ENCODE measurements around the gene KIF18B.

Gene KIF18B

GRCh38 chr17:44918006-44918405 is 29.6 kb downstream of the KIF18B start:
- no peak for DNase-seq (ENCODE audit: low read depth)

- DNase-seq (ENCODE audit: low read depth): no peak
These were observed 30.1 kb downstream of the KIF18B start for GRCh38 chr17:44917456-44917855.

GRCh38 chr17:44916781-44917241 is 30.8 kb downstream of the KIF18B start:
- peak; percentile 57 for DNase-seq (ENCODE audit: low read depth)

- no peak for DNase-seq (ENCODE audit: low read depth)
These were observed 31.5 kb downstream of the KIF18B start for GRCh38 chr17:44915862-44916780.

- DNase-seq (ENCODE audit: low read depth): no peak
These were observed 32.2 kb downstream of the KIF18B start, which contains the start of gene GFAP for GRCh38 chr17:44915321-44915726. Gene GFAP, minus strand, starts transcription at chr17:44915500. Its CDS starts 14 bp downstream, at chr17:44915486.

GRCh38 chr17:44914698-44915271 is 32.8 kb downstream of the KIF18B start:
- DNase-seq (ENCODE audit: low read depth): no peak

- no peak for DNase-seq (ENCODE audit: low read depth)
These were observed 33.4 kb downstream of the KIF18B start for GRCh38 chr17:44914148-44914547.

- no peak for DNase-seq (ENCODE audit: low read depth)
These were observed 33.9 kb downstream of the KIF18B start for GRCh38 chr17:44913676-44914075.

- no peak for DNase-seq (ENCODE audit: low read depth)
These were observed 34.6 kb downstream of the KIF18B start for GRCh38 chr17:44912763-44913544.

GRCh38 chr17:44911133-44912001 is 36.2 kb downstream of the KIF18B start:
- no peak for DNase-seq (ENCODE audit: low read depth)

- no peak for DNase-seq (ENCODE audit: low read depth)
These were observed 37.1 kb downstream of the KIF18B start for GRCh38 chr17:44910231-44911106.

GRCh38 chr17:44909681-44910144 is 37.9 kb downstream of the KIF18B start:
- no peak for DNase-seq (ENCODE audit: low read depth)

- DNase-seq (ENCODE audit: low read depth): no peak
These were observed 38.7 kb downstream of the KIF18B start for GRCh38 chr17:44908761-44909326.

GRCh38 chr17:44907729-44908470 is 39.7 kb downstream of the KIF18B start:
- DNase-seq (ENCODE audit: low read depth): no peak

GRCh38 chr17:44906763-44907728 is 40.5 kb downstream of the KIF18B start:
- DNase-seq (ENCODE audit: low read depth): no peak

- DNase-seq (ENCODE audit: low read depth): peak; percentile 86
These were observed 41.4 kb downstream of the KIF18B start for GRCh38 chr17:44906010-44906646.
